HAP-1 (cell line): ENCODE data around the gene ACBD6.

Source experiments
- DNase-seq, 2 experiments: peaks; one replicate each; pipeline ENCODE4 v3.0.0-alpha.2; 2016 to 2020; ENCODE audit warnings: low spot score in 2 of 2
- H3K27me3 ChIP-seq: fragments of 250-450 bp; sonication (Bioruptor Pico); 2 replicates; pipeline ENCODE4 v1.5.1; 2020; ENCODE audit warnings: low read depth, mild to moderate bottlenecking, moderate library complexity
- H3K36me3 ChIP-seq: fragments of 250-450 bp; sonication (Bioruptor Pico); replicated peaks from 2 replicates; pipeline ENCODE4 v1.5.1; 2020; ENCODE audit warnings: mild to moderate bottlenecking
- H3K4me1 ChIP-seq: fragments of 250-450 bp; sonication (Bioruptor Pico); 2 replicates; pipeline ENCODE4 v1.5.1; 2020; ENCODE audit warnings: mild to moderate bottlenecking
- H3K4me3 ChIP-seq: fragments of 250-450 bp; sonication (Bioruptor Pico); 2 replicates; pipeline ENCODE4 v1.5.1; 2020; ENCODE audit warnings: mild to moderate bottlenecking, moderate library complexity
- H3K9me3 ChIP-seq: fragments of 250-450 bp; sonication (Bioruptor Pico); 2 replicates; pipeline ENCODE4 v1.5.1; 2020; ENCODE audit warnings: mild to moderate bottlenecking, moderate library complexity
- in situ Hi-C: fragments of 300-500 bp; cut with MboI; formaldehyde crosslinking; loops from 3 replicates; pipeline ENCODE4 v1.14.3; 2020; ENCODE audit warnings: low sequenced_read_pairs, inconsistent platforms, mixed read lengths

The ACBD6 gene

GRCh38 chr1:180294711-180295110 lies 207.7 kb downstream of the ACBD6 start:
- H3K9me3 ChIP-seq = no peaks in the 10 kb centered on the region
- DNase-seq = no peak
- H3K4me3 ChIP-seq = no peak overlapping the region
- H3K27me3 ChIP-seq = no peaks in the 10 kb centered on the region
- H3K4me1 ChIP-seq = no peaks in the 10 kb centered on the region
- in situ Hi-C loops = no loop called here
- H3K36me3 ChIP-seq = no peaks in the 10 kb centered on the region

- Histone ChIP-seq H3K4me1 (no peaks in the 10 kb centered on the region), H3K27me3 (no peaks in the 10 kb centered on the region), H3K9me3 (no peaks in the 10 kb centered on the region), H3K36me3 (no peaks in the 10 kb centered on the region), H3K4me3 (no peak overlapping the region)
- in situ Hi-C loops = no loop called here
- DNase-seq = no peak
These were observed 211.4 kb downstream of the ACBD6 start for GRCh38 chr1:180291004-180291403.

GRCh38 chr1:180290265-180291001 lies 211.9 kb downstream of the ACBD6 start:
- H3K36me3 ChIP-seq = no peaks in the 10 kb centered on the region
- in situ Hi-C loops = no loop called here
- no peaks in the 10 kb centered on the region for H3K4me1 ChIP-seq
- DNase-seq = no peak
- H3K9me3 ChIP-seq = no peaks in the 10 kb centered on the region
- H3K27me3 ChIP-seq = no peaks in the 10 kb centered on the region
- H3K4me3 ChIP-seq = no peak overlapping the region

GRCh38 chr1:180288940-180289339 lies 213.4 kb downstream of the ACBD6 start:
- H3K27me3 ChIP-seq = no peaks in the 10 kb centered on the region
- no peaks in the 10 kb centered on the region for H3K36me3 ChIP-seq
- DNase-seq = no peak
- no peaks in the 10 kb centered on the region for H3K9me3 ChIP-seq
- H3K4me1 ChIP-seq = no peaks in the 10 kb centered on the region
- in situ Hi-C loops = no loop called here
- no peak overlapping the region for H3K4me3 ChIP-seq

GRCh38 chr1:180287988-180288705 lies 214.2 kb downstream of the ACBD6 start:
- in situ Hi-C loops = no loop called here
- no peaks in the 10 kb centered on the region for H3K36me3 ChIP-seq
- DNase-seq = no peak
- no peaks in the 10 kb centered on the region for H3K27me3 ChIP-seq
- H3K4me1 ChIP-seq = no peaks in the 10 kb centered on the region
- no peaks in the 10 kb centered on the region for H3K9me3 ChIP-seq
- no peak overlapping the region for H3K4me3 ChIP-seq

- Histone ChIP-seq H3K27me3 (no peaks in the 10 kb centered on the region), H3K4me3 (no peak overlapping the region), H3K36me3 (no peaks in the 10 kb centered on the region), H3K9me3 (no peaks in the 10 kb centered on the region), H3K4me1 (no peaks in the 10 kb centered on the region)
- no peak for DNase-seq
- in situ Hi-C loops = no loop called here
These were observed 216.0 kb downstream of the ACBD6 start for GRCh38 chr1:180286417-180286816.

- peaks cover 6% of the 10 kb centered on the region; the same call in 1 of the 2 replicates for H3K36me3 ChIP-seq
- H3K4me1 ChIP-seq = no peaks in the 10 kb centered on the region
- in situ Hi-C loops = no loop called here
- no peaks in the 10 kb centered on the region for H3K9me3 ChIP-seq
- H3K27me3 ChIP-seq = no peaks in the 10 kb centered on the region
- no peak overlapping the region for H3K4me3 ChIP-seq
- DNase-seq = no peak
These were observed 219.3 kb downstream of the ACBD6 start for GRCh38 chr1:180283098-180283497.

GRCh38 chr1:180282401-180283044 lies 219.9 kb downstream of the ACBD6 start:
- no peak for DNase-seq
- H3K36me3 ChIP-seq = peaks cover 6% of the 10 kb centered on the region
- no peaks in the 10 kb centered on the region for H3K9me3 ChIP-seq
- in situ Hi-C loops = no loop called here
- H3K4me3 ChIP-seq = no peak overlapping the region
- H3K4me1 ChIP-seq = no peaks in the 10 kb centered on the region
- H3K27me3 ChIP-seq = no peaks in the 10 kb centered on the region

GRCh38 chr1:180281490-180281889 lies 220.9 kb downstream of the ACBD6 start:
- in situ Hi-C loops = no loop called here
- Histone ChIP-seq H3K36me3 (peaks cover 6% of the 10 kb centered on the region), H3K9me3 (no peaks in the 10 kb centered on the region), H3K4me1 (no peaks in the 10 kb centered on the region), H3K27me3 (no peaks in the 10 kb centered on the region), H3K4me3 (no peak overlapping the region)
- no peak for DNase-seq

- Histone ChIP-seq H3K4me1 (no peaks in the 10 kb centered on the region), H3K4me3 (no peak overlapping the region), H3K9me3 (no peaks in the 10 kb centered on the region), H3K36me3 (peaks cover 6% of the 10 kb centered on the region), H3K27me3 (no peaks in the 10 kb centered on the region)
- no peak for DNase-seq
- in situ Hi-C loops = no loop called here
These were observed 221.8 kb downstream of the ACBD6 start for GRCh38 chr1:180280617-180281016.

- Histone ChIP-seq H3K4me1 (no peaks in the 10 kb centered on the region), H3K9me3 (no peaks in the 10 kb centered on the region), H3K4me3 (no peak overlapping the region), H3K27me3 (no peaks in the 10 kb centered on the region), H3K36me3 (peaks cover 11% of the 10 kb centered on the region)
- no peak for DNase-seq
- in situ Hi-C loops = no loop called here
These were observed 222.7 kb downstream of the ACBD6 start for GRCh38 chr1:180279651-180280050.

GRCh38 chr1:180278596-180279395 lies 223.6 kb downstream of the ACBD6 start:
- Histone ChIP-seq H3K4me1 (no peaks in the 10 kb centered on the region), H3K4me3 (no peak overlapping the region), H3K9me3 (no peaks in the 10 kb centered on the region), H3K36me3 (peaks cover 19% of the 10 kb centered on the region), H3K27me3 (no peaks in the 10 kb centered on the region)
- DNase-seq = no peak
- in situ Hi-C loops = no loop called here

GRCh38 chr1:180278194-180278515 lies 224.2 kb downstream of the ACBD6 start:
- peaks cover 26% of the 10 kb centered on the region for H3K36me3 ChIP-seq
- no peaks in the 10 kb centered on the region for H3K9me3 ChIP-seq
- in situ Hi-C loops = no loop called here
- H3K4me3 ChIP-seq = no peak overlapping the region
- DNase-seq = no peak
- no peaks in the 10 kb centered on the region for H3K27me3 ChIP-seq
- H3K4me1 ChIP-seq = no peaks in the 10 kb centered on the region
